ENCODE measurements around the gene SPDYE6.

- TF ChIP-seq CTCF (IDR thresholded peaks at IDR 0.05) (no peak), EZH2 (IDR thresholded peaks at IDR 0.05; ENCODE audit: borderline replicate concordance, insufficient read depth, low read depth, low read length, poor library complexity, severe bottlenecking) (no peak)
Measured at GRCh38 chr7:102326157-102326889, 29.9 kb downstream of the SPDYE6 start.

Measured in B cell (primary cell).